ENCODE results near the gene SLC23A3.

Gene SLC23A3, protein sequence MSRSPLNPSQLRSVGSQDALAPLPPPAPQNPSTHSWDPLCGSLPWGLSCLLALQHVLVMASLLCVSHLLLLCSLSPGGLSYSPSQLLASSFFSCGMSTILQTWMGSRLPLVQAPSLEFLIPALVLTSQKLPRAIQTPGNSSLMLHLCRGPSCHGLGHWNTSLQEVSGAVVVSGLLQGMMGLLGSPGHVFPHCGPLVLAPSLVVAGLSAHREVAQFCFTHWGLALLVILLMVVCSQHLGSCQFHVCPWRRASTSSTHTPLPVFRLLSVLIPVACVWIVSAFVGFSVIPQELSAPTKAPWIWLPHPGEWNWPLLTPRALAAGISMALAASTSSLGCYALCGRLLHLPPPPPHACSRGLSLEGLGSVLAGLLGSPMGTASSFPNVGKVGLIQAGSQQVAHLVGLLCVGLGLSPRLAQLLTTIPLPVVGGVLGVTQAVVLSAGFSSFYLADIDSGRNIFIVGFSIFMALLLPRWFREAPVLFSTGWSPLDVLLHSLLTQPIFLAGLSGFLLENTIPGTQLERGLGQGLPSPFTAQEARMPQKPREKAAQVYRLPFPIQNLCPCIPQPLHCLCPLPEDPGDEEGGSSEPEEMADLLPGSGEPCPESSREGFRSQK

GRCh38 chr2:219169930-219170654, at the start of gene SLC23A3:
Gene SLC23A3, minus strand, starts transcription at chr2:219170029. Its CDS starts 45 bp downstream, at chr2:219169984.
- Mint-ChIP-seq H3K9me3 (no peaks in the 10 kb centered on the region), H3K27me3 (ENCODE audit: low read depth) (no peaks in the 10 kb centered on the region), H3K4me3 (no peak within 1 kb of the TSS), H3K27ac (no peak within 1 kb of the TSS), H3K36me3 (ENCODE audit: low read depth) (peaks cover 29% of the 10 kb centered on the region), H3K4me1 (ENCODE audit: low read depth) (peaks cover 11% of the 10 kb centered on the region)

GRCh38 chr2:219218732-219219701, 49.2 kb upstream of the SLC23A3 start, which contains the start of gene ABCB6:
Gene ABCB6, minus strand, starts transcription at chr2:219218958. Its CDS starts 285 bp downstream, at chr2:219218673.
- H3K4me1 Mint-ChIP-seq (ENCODE audit: low read depth) = peaks cover 22% of the 10 kb centered on the region

GRCh38 chr2:219218217-219218731, 48.4 kb upstream of the SLC23A3 start:
- Mint-ChIP-seq H3K27me3 (ENCODE audit: low read depth) (no peaks in the 10 kb centered on the region), H3K36me3 (ENCODE audit: low read depth) (peaks cover 28% of the 10 kb centered on the region), H3K4me3 (peak overlapping the region; percentile 81), H3K4me1 (ENCODE audit: low read depth) (peaks cover 22% of the 10 kb centered on the region), H3K27ac (peak overlapping the region; percentile 85), H3K9me3 (no peaks in the 10 kb centered on the region)

More at GRCh38 chr2:219218732-219219701, 49.2 kb upstream of the SLC23A3 start, which contains the start of gene ABCB6:
- peak within 1 kb of the TSS; percentile 85 for H3K27ac Mint-ChIP-seq
- H3K36me3 Mint-ChIP-seq (ENCODE audit: low read depth) = peaks cover 30% of the 10 kb centered on the region
- H3K27me3 Mint-ChIP-seq (ENCODE audit: low read depth) = no peaks in the 10 kb centered on the region
- no peaks in the 10 kb centered on the region for H3K9me3 Mint-ChIP-seq
- H3K4me3 Mint-ChIP-seq = peak within 1 kb of the TSS; percentile 81

DNA sequence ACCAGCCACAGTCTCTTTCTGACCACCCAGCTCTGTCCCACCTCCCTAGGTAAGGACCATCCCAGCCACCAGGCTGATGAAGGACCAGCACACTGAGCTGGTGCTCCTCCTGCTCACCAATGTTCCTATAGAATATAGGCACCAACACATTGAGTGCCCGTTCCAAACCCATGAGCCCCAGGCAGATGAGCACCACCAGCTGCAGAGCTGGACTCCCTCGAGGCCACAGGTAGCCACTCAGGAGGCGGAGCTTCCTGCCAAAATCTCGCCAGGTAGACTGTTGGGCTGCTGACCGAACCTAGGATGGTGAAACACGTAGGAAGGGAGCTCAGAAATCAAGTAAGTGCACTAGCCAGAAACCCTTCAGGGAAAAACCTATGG, 46.7 kb upstream of the SLC23A3 start:
- Mint-ChIP-seq H3K27ac (peak overlapping the region; percentile 76), H3K36me3 (ENCODE audit: low read depth) (peaks cover 24% of the 10 kb centered on the region), H3K4me1 (ENCODE audit: low read depth) (peaks cover 24% of the 10 kb centered on the region), H3K4me3 (peak overlapping the region; percentile 30), H3K27me3 (ENCODE audit: low read depth) (no peaks in the 10 kb centered on the region), H3K9me3 (no peaks in the 10 kb centered on the region)

GRCh38 chr2:219215871-219216534, 46.2 kb upstream of the SLC23A3 start:
- H3K4me3 Mint-ChIP-seq = no peak overlapping the region
- no peaks in the 10 kb centered on the region for H3K27me3 Mint-ChIP-seq (ENCODE audit: low read depth)
- H3K36me3 Mint-ChIP-seq (ENCODE audit: low read depth) = peaks cover 22% of the 10 kb centered on the region
- H3K9me3 Mint-ChIP-seq = no peaks in the 10 kb centered on the region
- peaks cover 25% of the 10 kb centered on the region for H3K4me1 Mint-ChIP-seq (ENCODE audit: low read depth)
- H3K27ac Mint-ChIP-seq = no peak overlapping the region

- no peak overlapping the region for H3K4me3 Mint-ChIP-seq
- H3K36me3 Mint-ChIP-seq (ENCODE audit: low read depth) = peaks cover 22% of the 10 kb centered on the region
- H3K27ac Mint-ChIP-seq = no peak overlapping the region
- no peaks in the 10 kb centered on the region for H3K9me3 Mint-ChIP-seq
- no peaks in the 10 kb centered on the region for H3K27me3 Mint-ChIP-seq (ENCODE audit: low read depth)
- peaks cover 34% of the 10 kb centered on the region for H3K4me1 Mint-ChIP-seq (ENCODE audit: low read depth)
Observed at GRCh38 chr2:219214786-219215185, 45.0 kb upstream of the SLC23A3 start.

DNA sequence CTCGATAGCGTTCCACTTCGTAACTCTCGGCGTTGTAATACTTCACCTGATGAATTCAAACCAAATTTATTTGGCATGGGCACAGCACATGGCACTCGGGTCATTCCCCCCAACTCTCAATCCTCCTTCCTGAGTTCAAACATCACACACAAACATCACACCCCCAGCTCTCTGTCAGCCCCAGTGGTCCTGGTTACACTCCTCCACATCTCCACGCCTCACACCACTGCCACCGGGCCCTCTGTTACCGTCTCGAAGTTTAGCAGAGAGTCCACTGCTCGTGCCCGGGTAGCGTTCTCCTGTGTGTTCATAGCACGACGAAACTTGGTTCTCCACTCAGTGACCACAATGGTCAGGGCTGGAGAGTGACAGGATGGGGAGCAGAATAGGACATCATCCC, 44.3 kb upstream of the SLC23A3 start:
- peaks cover 37% of the 10 kb centered on the region for H3K4me1 Mint-ChIP-seq (ENCODE audit: low read depth)
- H3K36me3 Mint-ChIP-seq (ENCODE audit: low read depth) = peaks cover 23% of the 10 kb centered on the region
- no peaks in the 10 kb centered on the region for H3K9me3 Mint-ChIP-seq
- no peak overlapping the region for H3K27ac Mint-ChIP-seq
- no peaks in the 10 kb centered on the region for H3K27me3 Mint-ChIP-seq (ENCODE audit: low read depth)
- H3K4me3 Mint-ChIP-seq = no peak overlapping the region

- peaks cover 43% of the 10 kb centered on the region for H3K4me1 Mint-ChIP-seq (ENCODE audit: low read depth)
Observed at GRCh38 chr2:219213486-219214071, 43.8 kb upstream of the SLC23A3 start.

DNA sequence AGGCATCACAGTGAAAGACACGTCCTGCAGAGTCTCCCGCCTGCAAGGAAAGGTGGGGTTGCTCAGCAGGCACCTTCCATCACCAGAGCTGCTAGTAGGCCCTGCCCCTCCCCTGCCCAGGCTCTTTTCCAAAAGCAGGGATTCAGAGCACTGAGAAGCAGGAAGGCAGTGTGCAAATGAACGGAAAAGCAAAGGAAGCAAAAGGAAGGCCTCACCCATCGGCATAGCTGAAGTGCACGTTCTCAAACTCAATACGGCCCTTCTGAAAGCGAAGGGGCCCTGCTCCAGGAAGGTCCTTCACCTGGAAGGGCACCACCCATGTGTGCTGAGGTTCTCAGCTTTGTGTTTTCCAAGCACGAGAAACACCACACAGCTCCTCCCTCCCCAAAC, 43.2 kb upstream of the SLC23A3 start:
- no peak overlapping the region for H3K4me3 Mint-ChIP-seq
- H3K27me3 Mint-ChIP-seq (ENCODE audit: low read depth) = no peaks in the 10 kb centered on the region
- H3K27ac Mint-ChIP-seq = no peak overlapping the region
- peaks cover 31% of the 10 kb centered on the region for H3K36me3 Mint-ChIP-seq (ENCODE audit: low read depth)
- no peaks in the 10 kb centered on the region for H3K9me3 Mint-ChIP-seq
- H3K4me1 Mint-ChIP-seq (ENCODE audit: low read depth) = peaks cover 48% of the 10 kb centered on the region

More at GRCh38 chr2:219213486-219214071, 43.8 kb upstream of the SLC23A3 start:
- no peaks in the 10 kb centered on the region for H3K9me3 Mint-ChIP-seq
- no peak overlapping the region for H3K27ac Mint-ChIP-seq
- no peaks in the 10 kb centered on the region for H3K27me3 Mint-ChIP-seq (ENCODE audit: low read depth)
- peaks cover 25% of the 10 kb centered on the region for H3K36me3 Mint-ChIP-seq (ENCODE audit: low read depth)
- no peak overlapping the region for H3K4me3 Mint-ChIP-seq

GRCh38 chr2:219210886-219211362, 41.1 kb upstream of the SLC23A3 start:
- H3K27me3 Mint-ChIP-seq (ENCODE audit: low read depth) = no peaks in the 10 kb centered on the region
- no peak overlapping the region for H3K4me3 Mint-ChIP-seq
- peaks cover 43% of the 10 kb centered on the region for H3K4me1 Mint-ChIP-seq (ENCODE audit: low read depth)
- H3K27ac Mint-ChIP-seq = peak overlapping the region; percentile 87
- H3K36me3 Mint-ChIP-seq (ENCODE audit: low read depth) = peaks cover 31% of the 10 kb centered on the region
- no peaks in the 10 kb centered on the region for H3K9me3 Mint-ChIP-seq

DNA sequence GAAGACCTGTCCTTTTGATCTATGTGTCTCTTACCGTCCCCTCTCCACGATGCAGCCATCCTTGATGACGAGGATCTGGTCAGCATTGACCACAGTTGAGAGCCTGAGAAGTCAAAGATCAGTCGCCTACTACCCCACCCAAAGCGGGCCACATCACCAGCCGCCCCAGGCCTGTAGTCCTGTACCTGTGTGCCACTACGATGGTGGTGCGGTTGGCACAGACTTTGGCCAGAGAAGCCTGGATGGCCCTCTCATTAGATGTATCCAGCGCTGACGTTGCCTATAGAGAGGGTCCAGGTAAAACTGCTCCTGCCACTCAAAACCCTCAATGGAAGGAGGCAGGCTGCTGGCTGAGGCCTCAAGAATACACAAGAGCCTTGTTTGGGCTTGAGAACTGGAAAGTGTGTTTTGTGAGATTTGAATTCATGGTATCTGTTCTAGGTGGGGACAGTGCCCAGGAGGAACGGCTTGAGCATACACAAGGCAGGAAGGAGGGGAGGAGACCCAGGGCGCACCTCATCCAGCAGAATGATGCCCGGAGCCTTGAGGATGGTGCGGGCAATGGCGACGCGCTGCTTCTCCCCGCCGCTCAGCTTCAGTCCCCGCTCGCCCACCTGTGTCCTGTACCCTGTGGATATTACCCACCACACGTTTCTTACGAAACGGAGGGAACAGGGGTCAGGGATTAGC, 40.5 kb upstream of the SLC23A3 start:
- Mint-ChIP-seq H3K36me3 (ENCODE audit: low read depth) (peaks cover 31% of the 10 kb centered on the region), H3K27ac (peak overlapping the region; percentile 88), H3K4me1 (ENCODE audit: low read depth) (peaks cover 43% of the 10 kb centered on the region), H3K27me3 (ENCODE audit: low read depth) (no peaks in the 10 kb centered on the region), H3K9me3 (no peaks in the 10 kb centered on the region), H3K4me3 (no peak overlapping the region)
